ENCODE data around the gene DLX5. TPM values are rescaled to one million over a fixed set of nuclear protein-coding genes. Genes with fewer than 3 reads are reported as not detected.

The DLX5 gene
- polyA plus RNA-seq, 4 donors, result 0.04 to 0.12 TPM; not detected in 2

DNA sequence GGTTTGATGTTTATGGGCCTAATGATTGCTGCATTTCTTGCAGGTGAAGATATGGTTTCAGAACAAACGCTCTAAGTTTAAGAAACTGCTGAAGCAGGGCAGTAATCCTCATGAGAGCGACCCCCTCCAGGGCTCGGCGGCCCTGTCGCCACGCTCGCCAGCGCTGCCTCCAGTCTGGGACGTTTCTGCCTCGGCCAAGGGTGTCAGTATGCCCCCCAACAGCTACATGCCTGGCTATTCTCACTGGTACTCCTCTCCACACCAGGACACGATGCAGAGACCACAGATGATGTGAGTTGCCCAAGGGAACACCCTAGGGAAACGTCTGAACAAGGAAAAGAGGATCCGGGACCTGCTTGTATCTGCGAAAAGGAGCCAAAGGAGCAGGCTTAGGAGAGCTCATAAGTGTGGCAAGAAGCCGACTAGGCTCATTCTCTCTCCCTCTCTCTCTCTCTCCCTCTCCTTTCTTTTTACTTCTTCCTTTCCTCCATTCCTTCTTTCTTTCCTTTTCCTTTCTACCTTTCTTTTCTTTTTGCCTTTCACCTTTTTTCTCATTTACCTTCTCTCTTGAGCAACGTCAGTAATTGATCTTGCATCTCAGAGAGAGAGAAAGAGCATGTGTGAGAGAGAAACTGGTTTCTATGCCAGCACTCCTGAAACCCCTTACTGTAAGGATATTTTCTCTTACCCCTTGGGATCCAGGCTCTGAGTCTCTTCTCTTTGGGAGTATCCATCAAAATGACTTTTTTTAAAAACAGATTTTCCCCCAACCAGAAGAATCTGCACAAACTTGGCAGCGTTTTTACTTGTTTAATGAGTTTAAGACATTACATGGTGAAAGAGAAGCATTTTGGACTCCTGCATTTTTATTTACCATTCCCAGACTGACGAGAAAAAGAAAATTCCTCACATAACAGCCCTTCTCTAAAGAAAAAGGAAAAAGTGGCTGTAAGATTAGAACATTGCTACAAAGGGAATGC is 14.6 kb downstream of the DLX5 start:
- Histone ChIP-seq H3K9me3 (ENCODE audit: control insufficient read depth in 2 of 2, insufficient read depth in 1 of 2, low read depth in 1 of 2, low read length in 1 of 2) (no peaks in the 10 kb centered on the region), H3K36me3 (ENCODE audit: control insufficient read depth in 3 of 3, insufficient read depth in 2 of 3, low read depth in 1 of 3, low read length in 3 of 3) (no peaks in the 10 kb centered on the region), H3K27me3 (ENCODE audit: control insufficient read depth in 3 of 3, insufficient read depth in 3 of 3, low read length in 3 of 3) (peaks cover 9 to 93% (median 35%) of the 10 kb centered on the region in 3 donors), H3K4me1 (ENCODE audit: control insufficient read depth in 3 of 3, insufficient read depth in 2 of 3, low read depth in 1 of 3, low read length in 2 of 3) (peaks cover 0 to 3% (median 0%) of the 10 kb centered on the region in 3 donors), H3K4me3 (ENCODE audit: low read depth in 1 of 3, low read length in 3 of 3) (no peak overlapping the region), H3K27ac (ENCODE audit: low read depth in 1 of 3, low read length in 2 of 3) (no peak overlapping the region)
- FAIRE-seq, result no peak
- WGBS, 3 donors, result 8% methylated on average over 18 of the region's 18 CpGs
- no peak for DNase-seq

DNA sequence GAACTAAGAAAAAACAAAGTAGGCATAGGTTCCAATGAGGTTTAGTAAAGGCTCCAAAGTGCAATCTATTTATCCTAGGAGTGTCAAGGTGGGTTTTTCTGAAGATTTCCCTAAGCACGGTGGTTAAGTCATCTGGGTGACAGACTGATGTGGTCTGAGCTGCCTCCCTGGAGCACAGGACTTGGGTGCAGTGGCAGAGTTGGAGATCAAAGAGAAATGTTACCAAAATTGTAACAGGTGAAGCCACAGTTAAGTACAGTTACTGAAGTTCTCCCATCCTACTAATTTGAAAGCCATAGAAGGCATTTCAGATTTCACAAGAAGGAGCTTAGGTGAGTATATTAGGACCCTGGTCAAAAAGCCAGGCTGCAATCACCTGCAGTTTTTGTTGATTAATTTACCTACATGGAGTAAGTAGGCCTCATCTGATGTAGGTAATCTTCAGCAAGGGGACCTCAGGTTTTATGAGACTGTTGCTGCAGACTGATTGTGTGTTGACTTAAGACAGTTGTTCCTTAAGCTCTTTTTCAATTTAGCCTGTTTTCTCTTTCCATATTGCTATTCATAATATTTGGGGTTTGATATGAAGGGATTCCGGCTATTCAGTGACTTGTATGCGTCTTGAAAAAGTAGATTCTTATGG is 16.2 kb downstream of the DLX5 start:
- H3K4me1 ChIP-seq (ENCODE audit: control insufficient read depth in 3 of 3, insufficient read depth in 2 of 3, low read depth in 1 of 3, low read length in 2 of 3), result peaks cover 0 to 6% (median 0%) of the 10 kb centered on the region in 3 donors
- H3K4me3 ChIP-seq (ENCODE audit: low read depth in 1 of 3, low read length in 3 of 3), result no peak overlapping the region
- FAIRE-seq (no peak), DNase-seq (no peak)
- H3K36me3 ChIP-seq (ENCODE audit: control insufficient read depth in 3 of 3, insufficient read depth in 2 of 3, low read depth in 1 of 3, low read length in 3 of 3), result no peaks in the 10 kb centered on the region
- 63 to 79% (median 78%) methylated on average over 3 of the region's 3 CpGs for WGBS, 3 donors
- H3K27me3 ChIP-seq (ENCODE audit: control insufficient read depth in 3 of 3, insufficient read depth in 3 of 3, low read length in 3 of 3), result peaks cover 9 to 92% (median 42%) of the 10 kb centered on the region in 3 donors
- no peak overlapping the region for H3K27ac ChIP-seq (ENCODE audit: low read depth in 1 of 3, low read length in 2 of 3)
- H3K9me3 ChIP-seq (ENCODE audit: control insufficient read depth in 2 of 2, insufficient read depth in 1 of 2, low read depth in 1 of 2, low read length in 1 of 2), result no peaks in the 10 kb centered on the region

DNA sequence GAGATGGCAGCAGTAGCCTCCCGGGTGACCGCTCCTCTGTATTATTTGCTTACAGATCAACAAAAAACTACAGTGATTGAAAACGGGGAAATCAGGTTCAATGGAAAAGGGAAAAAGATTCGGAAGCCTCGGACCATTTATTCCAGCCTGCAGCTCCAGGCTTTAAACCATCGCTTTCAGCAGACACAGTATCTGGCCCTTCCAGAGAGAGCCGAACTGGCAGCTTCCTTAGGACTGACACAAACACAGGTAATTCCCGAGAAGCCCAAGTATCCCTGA is 17.1 kb downstream of the DLX5 start:
- FAIRE-seq, result no peak
- 17 to 27% (median 21%) methylated on average over 8 of the region's 8 CpGs for WGBS, 3 donors
- peaks cover under 1 to 2% of the 10 kb centered on the region in 2 donors for H3K9me3 ChIP-seq (ENCODE audit: control insufficient read depth in 2 of 2, insufficient read depth in 1 of 2, low read depth in 1 of 2, low read length in 1 of 2)
- no peak for DNase-seq
- no peak overlapping the region for H3K27ac ChIP-seq (ENCODE audit: low read depth in 1 of 3, low read length in 2 of 3)
- no peak overlapping the region for H3K4me3 ChIP-seq (ENCODE audit: low read depth in 1 of 3, low read length in 3 of 3)
- H3K4me1 ChIP-seq (ENCODE audit: control insufficient read depth in 3 of 3, insufficient read depth in 2 of 3, low read depth in 1 of 3, low read length in 2 of 3), result peaks cover 0 to 6% (median 0%) of the 10 kb centered on the region in 3 donors
- H3K36me3 ChIP-seq (ENCODE audit: control insufficient read depth in 3 of 3, insufficient read depth in 2 of 3, low read depth in 1 of 3, low read length in 3 of 3), result no peaks in the 10 kb centered on the region
- peaks cover 9 to 92% (median 41%) of the 10 kb centered on the region in 3 donors for H3K27me3 ChIP-seq (ENCODE audit: control insufficient read depth in 3 of 3, insufficient read depth in 3 of 3, low read length in 3 of 3)

DNA sequence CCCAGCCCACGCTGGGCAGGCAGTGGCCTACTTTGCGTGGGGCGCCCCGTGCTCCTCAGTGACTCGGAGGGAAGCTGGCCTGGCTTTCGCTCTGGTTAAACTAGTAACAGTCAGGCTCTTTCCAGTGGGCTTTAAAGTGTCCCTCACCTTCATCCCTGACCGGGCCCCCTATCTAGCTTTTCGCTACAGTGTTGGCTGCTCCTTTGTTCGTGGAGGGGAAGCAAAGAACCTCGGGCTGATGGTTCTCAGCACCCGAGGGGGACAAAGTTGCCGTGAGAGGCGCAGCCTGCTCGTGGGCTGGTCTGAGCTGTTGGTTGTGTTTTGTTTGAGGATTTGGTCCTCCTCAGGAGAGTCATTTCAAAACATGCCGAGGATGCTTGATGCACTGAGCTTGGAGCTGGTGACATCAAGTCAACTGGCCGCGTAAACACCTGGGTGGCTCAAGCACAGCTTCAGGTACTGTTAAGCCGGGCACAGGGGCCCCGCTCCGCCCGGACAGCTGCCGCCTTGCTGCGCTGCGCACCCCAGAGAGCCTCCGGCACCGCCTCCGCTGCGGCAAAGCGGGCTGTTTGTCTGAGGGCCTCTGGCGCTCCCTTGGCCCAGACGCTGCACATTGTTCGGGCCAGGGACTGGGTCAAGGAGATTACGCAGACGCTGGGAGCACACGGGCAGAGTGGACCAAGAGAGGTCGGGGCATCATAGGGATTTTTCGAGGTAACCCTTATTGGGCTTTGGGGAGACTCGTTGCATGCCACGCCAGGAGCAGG is 17.6 kb downstream of the DLX5 start:
- WGBS, 3 donors, result 6 to 8% (median 7%) methylated on average over 39 of the region's 39 CpGs
- Histone ChIP-seq H3K4me3 (ENCODE audit: low read depth in 1 of 3, low read length in 3 of 3) (peak overlapping the region in 1 of 3 donors; percentile 43), H3K36me3 (ENCODE audit: control insufficient read depth in 3 of 3, insufficient read depth in 2 of 3, low read depth in 1 of 3, low read length in 3 of 3) (no peaks in the 10 kb centered on the region), H3K27me3 (ENCODE audit: control insufficient read depth in 3 of 3, insufficient read depth in 3 of 3, low read length in 3 of 3) (peaks cover 9 to 93% (median 45%) of the 10 kb centered on the region in 3 donors), H3K27ac (ENCODE audit: low read depth in 1 of 3, low read length in 2 of 3) (no peak overlapping the region), H3K9me3 (ENCODE audit: control insufficient read depth in 2 of 2, insufficient read depth in 1 of 2, low read depth in 1 of 2, low read length in 1 of 2) (peaks cover 2 to 5% of the 10 kb centered on the region in 2 donors), H3K4me1 (ENCODE audit: control insufficient read depth in 3 of 3, insufficient read depth in 2 of 3, low read depth in 1 of 3, low read length in 2 of 3) (peaks cover 0 to 6% (median 0%) of the 10 kb centered on the region in 3 donors)
- DNase-seq (no peak), FAIRE-seq (no peak)

DNA sequence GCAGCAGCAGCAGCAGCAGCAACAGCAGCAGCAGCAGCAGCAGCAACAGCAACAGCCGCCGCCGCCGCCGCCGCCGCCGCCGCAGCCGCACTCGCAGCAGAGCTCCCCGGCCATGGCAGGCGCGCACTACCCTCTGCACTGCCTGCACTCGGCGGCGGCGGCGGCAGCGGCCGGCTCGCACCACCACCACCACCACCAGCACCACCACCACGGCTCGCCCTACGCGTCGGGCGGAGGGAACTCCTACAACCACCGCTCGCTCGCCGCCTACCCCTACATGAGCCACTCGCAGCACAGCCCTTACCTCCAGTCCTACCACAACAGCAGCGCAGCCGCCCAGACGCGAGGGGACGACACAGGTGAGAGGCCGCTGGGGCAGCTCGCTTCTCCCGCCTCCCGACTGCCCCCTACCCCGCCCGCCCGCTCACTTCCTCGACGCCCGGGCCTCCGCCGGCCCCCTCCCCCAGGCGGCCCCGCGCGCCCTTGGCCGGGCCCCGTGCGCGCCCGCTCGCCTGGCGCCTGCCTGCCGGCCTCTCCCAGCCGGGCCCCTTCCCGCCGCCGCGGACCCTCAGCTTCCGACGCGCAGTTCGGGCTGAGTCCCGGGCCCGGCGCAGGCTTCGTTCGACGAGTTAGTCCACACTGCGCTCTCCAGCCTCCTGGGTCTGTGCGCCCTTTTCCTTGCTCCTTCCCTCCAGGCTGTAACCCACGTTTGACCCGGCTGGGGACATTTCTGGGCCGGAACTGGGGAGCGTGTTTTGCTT is 18.4 kb downstream of the DLX5 start:
- Histone ChIP-seq H3K27ac (ENCODE audit: low read depth in 1 of 3, low read length in 2 of 3) (no peak overlapping the region), H3K9me3 (ENCODE audit: control insufficient read depth in 2 of 2, insufficient read depth in 1 of 2, low read depth in 1 of 2, low read length in 1 of 2) (peaks cover 2 to 5% of the 10 kb centered on the region in 2 donors), H3K36me3 (ENCODE audit: control insufficient read depth in 3 of 3, insufficient read depth in 2 of 3, low read depth in 1 of 3, low read length in 3 of 3) (no peaks in the 10 kb centered on the region), H3K4me1 (ENCODE audit: control insufficient read depth in 3 of 3, insufficient read depth in 2 of 3, low read depth in 1 of 3, low read length in 2 of 3) (peaks cover 0 to 6% (median 0%) of the 10 kb centered on the region in 3 donors), H3K27me3 (ENCODE audit: control insufficient read depth in 3 of 3, insufficient read depth in 3 of 3, low read length in 3 of 3) (peaks cover 9 to 93% (median 49%) of the 10 kb centered on the region in 3 donors), H3K4me3 (ENCODE audit: low read depth in 1 of 3, low read length in 3 of 3) (peak overlapping the region in 1 of 3 donors; percentile 43)
- 1 to 2% (median 1%) methylated on average over 26 to 83 of the region's 83 CpGs for WGBS, 3 donors
- DNase-seq (peak in 1 of 2 donors; percentile 50), FAIRE-seq (no peak)

DNA sequence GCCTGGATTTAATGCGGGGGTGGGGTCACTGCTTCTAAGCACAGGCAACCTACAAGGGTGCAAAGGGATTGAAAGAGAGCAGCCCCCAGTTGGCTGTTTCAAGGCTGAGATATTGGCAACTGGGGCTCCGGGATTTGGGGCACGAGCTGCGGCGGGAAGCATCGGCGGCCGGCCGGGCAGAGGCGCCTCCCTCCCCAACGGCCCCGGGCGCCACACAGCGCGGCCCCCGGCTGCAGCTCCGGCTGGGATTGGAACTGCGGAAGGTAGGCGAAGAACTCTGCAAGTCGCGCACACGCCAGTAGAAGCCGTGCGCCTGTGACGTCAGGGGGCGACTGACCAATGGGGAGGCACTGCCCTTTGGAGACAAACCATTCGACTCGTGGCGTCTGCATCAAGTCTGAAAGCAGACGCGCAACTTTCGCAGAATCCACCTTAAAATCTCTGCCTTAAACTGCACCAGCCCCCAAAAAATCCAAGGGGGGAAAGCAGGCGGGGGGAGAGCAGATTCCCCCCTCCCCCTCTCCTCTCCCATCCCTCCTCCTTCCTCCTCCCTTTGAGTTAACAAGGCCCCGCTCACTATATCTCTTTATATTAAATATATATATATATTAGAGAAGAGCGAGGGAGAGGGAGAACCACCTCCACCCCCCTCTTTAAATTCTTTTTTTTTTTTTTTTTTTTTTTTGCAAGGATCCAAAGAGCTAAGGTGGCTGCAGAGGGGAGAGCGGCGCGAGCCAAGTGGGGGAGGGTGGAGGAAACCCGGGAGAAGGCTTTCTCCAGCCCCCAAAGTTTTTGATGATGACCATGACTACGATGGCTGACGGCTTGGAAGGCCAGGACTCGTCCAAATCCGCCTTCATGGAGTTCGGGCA is 19.2 kb downstream of the DLX5 start, which contains the start of gene DLX6:
Gene DLX6, plus strand, starts transcription at position 371 of the 872 bp plus-strand sequence. Its CDS starts 425 bp downstream, at position 796.
- Histone ChIP-seq H3K4me3 (ENCODE audit: low read depth in 1 of 3, low read length in 3 of 3) (peak within 1 kb of the TSS in 1 of 3 donors; percentile 43), H3K4me1 (ENCODE audit: control insufficient read depth in 3 of 3, insufficient read depth in 2 of 3, low read depth in 1 of 3, low read length in 2 of 3) (peaks cover 0 to 6% (median 0%) of the 10 kb centered on the region in 3 donors), H3K9me3 (ENCODE audit: control insufficient read depth in 2 of 2, insufficient read depth in 1 of 2, low read depth in 1 of 2, low read length in 1 of 2) (peaks cover 2 to 5% of the 10 kb centered on the region in 2 donors), H3K36me3 (ENCODE audit: control insufficient read depth in 3 of 3, insufficient read depth in 2 of 3, low read depth in 1 of 3, low read length in 3 of 3) (no peaks in the 10 kb centered on the region), H3K27ac (ENCODE audit: low read depth in 1 of 3, low read length in 2 of 3) (no peak within 1 kb of the TSS), H3K27me3 (ENCODE audit: control insufficient read depth in 3 of 3, insufficient read depth in 3 of 3, low read length in 3 of 3) (peaks cover 9 to 94% (median 55%) of the 10 kb centered on the region in 3 donors)
- no peak for FAIRE-seq
- peak in 1 of 2 donors; percentile 30 for DNase-seq
- 2 to 7% (median 4%) methylated on average over 34 to 44 of the region's 44 CpGs for WGBS, 3 donors
